Neural cell (in vitro differentiated cells): ENCODE results near the gene KMT2E. TPM values are rescaled to one million over a fixed set of nuclear protein-coding genes. Genes with fewer than 3 reads are reported as not detected.

ENCODE experiments used
- H2AFZ ChIP-seq: fragments of 200-600, 300-800 bp; sonication (generic), shearing (Covaris generic); 2 replicates; pipeline ENCODE4 v1.6.0; 2014; ENCODE audit warnings: low read depth, mild to moderate bottlenecking, antibody characterized with exemption, low read length, moderate library complexity
- H3F3A ChIP-seq: fragments of 200-600 bp; shearing (Covaris generic); 2 replicates; pipeline ENCODE4 v1.6.1; 2016; ENCODE audit warnings: mild to moderate bottlenecking, moderate library complexity, mixed read lengths, antibody characterized with exemption, low read length; ENCODE audit not compliant: insufficient read depth, poor library complexity, severe bottlenecking
- H3K27ac ChIP-seq: fragments of 200-600, 300-800 bp; sonication (generic), shearing (Covaris generic); 2 replicates; pipeline ENCODE4 v1.5.1; 2014; ENCODE audit warnings: mild to moderate bottlenecking, low read length, moderate library complexity
- H3K27me3 ChIP-seq: fragments of 300-800, 200-600 bp; sonication (generic), shearing (Covaris generic); 2 replicates; pipeline ENCODE4 v1.6.0; 2014; ENCODE audit warnings: mild to moderate bottlenecking, low read depth, low read length, moderate library complexity; ENCODE audit not compliant: insufficient read depth
- H3K36me3 ChIP-seq: fragments of 300-800, 200-600 bp; sonication (generic), shearing (Covaris generic); 2 replicates; pipeline ENCODE4 v1.5.1; 2014; ENCODE audit warnings: mild to moderate bottlenecking, antibody characterized with exemption, low read length, moderate library complexity; ENCODE audit not compliant: insufficient read depth
- H3K4me2 ChIP-seq: fragments of 300-800, 200-600 bp; sonication (generic), shearing (Covaris generic); 2 replicates; pipeline ENCODE4 v1.6.0; 2014; ENCODE audit warnings: mild to moderate bottlenecking, low read length
- H3K4me3 ChIP-seq: fragments of 300-800, 200-600 bp; sonication (generic), shearing (Covaris generic); 2 replicates; pipeline ENCODE4 v1.5.1; 2014; ENCODE audit warnings: mild to moderate bottlenecking, low read length, moderate library complexity
- H3K79me2 ChIP-seq: fragments of 200-600 bp; shearing (Covaris generic); replicated peaks from 2 replicates; pipeline ENCODE4 v1.6.0; 2014; ENCODE audit warnings: mild to moderate bottlenecking, low read length, moderate library complexity; ENCODE audit not compliant: insufficient read depth
- H3K9ac ChIP-seq: fragments of 300-800, 200-600 bp; sonication (generic), shearing (Covaris generic); 2 replicates; pipeline ENCODE4 v1.6.1; 2016; ENCODE audit warnings: mild to moderate bottlenecking, low read length, mixed read lengths
- H3K9me2 ChIP-seq: fragments of 200-600 bp; shearing (Covaris generic); 2 replicates; pipeline ENCODE4 v1.6.1; 2016; ENCODE audit warnings: mild to moderate bottlenecking, low read length, mixed read lengths; ENCODE audit not compliant: insufficient read depth
- H3K9me3 ChIP-seq: fragments of 200-600, 300-800 bp; sonication (generic), shearing (Covaris generic); 2 replicates; pipeline ENCODE4 v1.6.1; 2016; ENCODE audit warnings: mild to moderate bottlenecking, mixed run types, low read length, moderate library complexity, mixed read lengths
- H4K20me1 ChIP-seq: fragments of 200-600 bp; shearing (Covaris generic); 2 replicates; pipeline ENCODE4 v1.6.1; 2016; ENCODE audit warnings: mild to moderate bottlenecking, mixed run types; ENCODE audit not compliant: insufficient read depth
- CTCF ChIP-seq: fragments of 450-650 bp; IDR thresholded peaks from 2 replicates; pipeline ENCODE4 v1.5.1; 2014; ENCODE audit warnings: antibody characterized with exemption, mild to moderate bottlenecking, moderate library complexity; ENCODE audit not compliant: poor library complexity, severe bottlenecking
- EP300 ChIP-seq: fragments of 450-650 bp; conservative IDR thresholded peaks from 2 replicates; pipeline ENCODE4 v1.6.1; 2014; ENCODE audit warnings: antibody characterized with exemption, mild to moderate bottlenecking, moderate library complexity; ENCODE audit not compliant: poor library complexity, severe bottlenecking
- EZH2 ChIP-seq: fragments of 200-600, 300-800 bp; shearing (Covaris generic), sonication (generic); IDR thresholded peaks from 2 replicates; pipeline ENCODE4 v1.6.1; 2014; ENCODE audit warnings: antibody characterized with exemption, low read length, borderline replicate concordance, mild to moderate bottlenecking; ENCODE audit not compliant: insufficient read depth, poor library complexity, severe bottlenecking
- MXI1 ChIP-seq: fragments of 450-650 bp; conservative IDR thresholded peaks from 2 replicates; pipeline ENCODE4 v1.6.1; 2014; ENCODE audit warnings: antibody characterized with exemption, mild to moderate bottlenecking; ENCODE audit not compliant: poor library complexity, severe bottlenecking
- POLR2AphosphoS5 ChIP-seq: IDR thresholded peaks from 2 replicates; pipeline ENCODE4 v1.6.1; 2012
- RAD21 ChIP-seq: fragments of 450-650 bp; conservative IDR thresholded peaks from 2 replicates; pipeline ENCODE4 v1.6.1; 2014; ENCODE audit warnings: antibody characterized with exemption, mild to moderate bottlenecking, moderate library complexity
- REST ChIP-seq: IDR thresholded peaks from 2 replicates; pipeline ENCODE4 v1.6.1; 2012; ENCODE audit warnings: borderline replicate concordance
- SMC3 ChIP-seq: fragments of 450-650 bp; conservative IDR thresholded peaks from 2 replicates; pipeline ENCODE4 v1.6.1; 2014; ENCODE audit warnings: antibody characterized with exemption, mild to moderate bottlenecking, moderate library complexity; ENCODE audit not compliant: poor library complexity
- TAF1 ChIP-seq: IDR thresholded peaks from 2 replicates; pipeline ENCODE4 v1.6.1; 2012; ENCODE audit warnings: low read depth
- polyA plus RNA-seq: library from polyadenylated mRNA; depleted of rRNA; stranded (reverse); fragments of >200 nt; gene quantifications from 2 replicates; pipeline ENCODE4 v1.2.3, GENCODE V29; 2014

KMT2E gene
- polyA plus RNA-seq, 1 donor from 2014 or later: 78.4 TPM

GRCh38 chr7:105036217-105037168 lies 22.5 kb downstream of the KMT2E start:
- no peaks in the 10 kb centered on the region for H3K36me3 ChIP-seq
- H3K27ac ChIP-seq: no peak overlapping the region
- no peaks in the 10 kb centered on the region for H3F3A ChIP-seq

More at GRCh38 chr7:105036217-105037168, 22.5 kb downstream of the KMT2E start:
- H3K79me2 ChIP-seq: peaks cover 92% of the 10 kb centered on the region
- H3K4me3 ChIP-seq: no peak overlapping the region
- H2AFZ ChIP-seq: no peak overlapping the region
- H3K9ac ChIP-seq: no peak overlapping the region
- no peaks in the 10 kb centered on the region for H3K9me2 ChIP-seq
- TF ChIP-seq TAF1 (no peak), RAD21 (no peak), REST (no peak), EP300 (no peak), SMC3 (no peak), CTCF (no peak), MXI1 (no peak), POLR2AphosphoS5 (no peak), EZH2 (no peak)
- no peaks in the 10 kb centered on the region for H3K27me3 ChIP-seq
- no peak overlapping the region for H3K4me2 ChIP-seq
- no peaks in the 10 kb centered on the region for H3K9me3 ChIP-seq
- peaks cover 65% of the 10 kb centered on the region for H4K20me1 ChIP-seq
